SK-N-MC (cell line): ENCODE data around the gene TLN1.

Experiments
- EZH2 ChIP-seq: fragments of 200-600 bp; sonication (generic); IDR thresholded peaks from one replicate; pipeline ENCODE4 v1.6.1; 2017; ENCODE audit warnings: antibody characterized with exemption
- POLR2AphosphoS5 ChIP-seq: IDR thresholded peaks from 2 replicates; pipeline ENCODE4 v1.6.1; 2012; ENCODE audit warnings: mild to moderate bottlenecking, low read depth, low read length, borderline replicate concordance

DNA sequence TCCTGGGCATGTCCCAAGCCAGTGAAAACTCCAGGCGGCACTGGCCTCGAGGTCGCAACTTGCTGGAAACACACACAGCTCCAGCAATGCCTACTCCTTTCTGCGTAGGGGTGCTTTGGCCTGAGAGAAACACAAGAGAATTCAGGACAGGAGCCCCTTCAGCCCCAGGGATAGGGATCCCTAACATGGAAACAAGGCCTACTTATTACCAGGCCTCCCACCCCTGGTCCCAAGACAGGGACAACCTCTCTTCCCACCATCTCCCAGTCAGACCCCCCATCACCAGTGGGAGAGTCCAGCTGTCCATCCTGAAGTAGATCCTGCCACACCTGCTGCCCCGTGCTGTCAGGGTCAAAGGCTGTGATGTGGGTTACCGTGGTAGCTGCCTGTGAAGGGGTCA lies 8.2 kb upstream of the TLN1 start:
- no peak for TF ChIP-seq POLR2AphosphoS5
- no peak for TF ChIP-seq EZH2
